Measurements from ENCODE around the gene FBXO3.

FBXO3 gene

GRCh38 chr11:33700063-33700501 lies 74.2 kb downstream of the FBXO3 start:
- no peak for DNase-seq

- no peak for DNase-seq
Measured at GRCh38 chr11:33699515-33700062, 74.7 kb downstream of the FBXO3 start.

DNA sequence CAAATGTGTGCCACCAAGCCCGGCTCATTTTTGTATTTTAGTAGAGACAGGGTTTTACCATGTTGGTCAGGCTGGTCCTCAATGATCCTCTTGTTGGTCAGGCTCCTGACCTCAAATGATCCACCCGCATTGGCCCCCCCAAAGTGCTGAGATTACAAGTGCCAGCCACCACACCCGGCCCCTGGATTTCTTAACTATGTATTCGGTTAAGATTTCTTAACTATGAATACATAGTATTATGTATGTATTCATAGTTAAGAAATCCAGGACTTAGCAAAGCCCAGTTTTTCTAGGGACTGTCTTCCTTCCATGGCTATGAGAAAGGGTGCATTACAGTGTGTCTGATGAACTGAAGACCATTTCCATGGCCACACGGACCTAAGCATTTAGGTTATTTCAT lies 75.4 kb downstream of the FBXO3 start:
- DNase-seq, result no peak

GRCh38 chr11:33697997-33698396 lies 76.3 kb downstream of the FBXO3 start:
- no peak for DNase-seq

DNA sequence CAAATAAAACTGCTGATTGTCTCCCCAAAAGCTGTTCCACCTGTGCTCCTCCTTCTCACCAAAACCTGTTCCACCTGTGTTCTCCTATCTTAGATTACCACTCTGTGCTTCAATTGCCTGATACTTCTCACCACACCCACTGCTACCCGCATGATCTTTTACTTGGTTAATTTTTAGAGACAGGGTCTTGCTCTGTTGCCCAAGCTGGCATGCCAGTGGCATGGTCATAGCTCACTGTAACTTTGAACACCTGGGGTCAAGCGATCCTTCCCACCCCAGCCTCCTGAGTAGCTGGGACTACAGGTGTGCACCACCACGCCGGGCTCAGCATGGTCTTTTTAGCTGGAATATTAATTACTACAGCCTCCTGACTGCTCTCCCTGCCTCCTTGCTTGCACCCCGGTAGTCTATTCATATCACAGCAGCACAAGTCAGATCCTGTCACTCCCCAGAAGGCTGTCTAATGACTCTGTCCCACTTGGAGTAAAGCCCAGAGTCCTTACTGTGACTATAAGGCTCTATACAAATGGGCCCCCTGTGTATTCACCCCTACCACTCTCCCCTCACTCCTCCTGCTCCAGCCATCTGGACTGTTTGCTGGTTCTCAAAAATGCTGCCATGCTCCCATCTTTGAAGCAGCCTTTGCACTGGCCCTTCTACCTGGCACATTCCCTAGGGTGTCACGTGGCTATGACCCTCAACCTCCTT lies 77.2 kb downstream of the FBXO3 start:
- peak; percentile 57 for DNase-seq

GRCh38 chr11:33696411-33696810 lies 77.9 kb downstream of the FBXO3 start:
- no peak for DNase-seq

- DNase-seq, result no peak
Measured at GRCh38 chr11:33695051-33695566, 79.2 kb downstream of the FBXO3 start.

DNA sequence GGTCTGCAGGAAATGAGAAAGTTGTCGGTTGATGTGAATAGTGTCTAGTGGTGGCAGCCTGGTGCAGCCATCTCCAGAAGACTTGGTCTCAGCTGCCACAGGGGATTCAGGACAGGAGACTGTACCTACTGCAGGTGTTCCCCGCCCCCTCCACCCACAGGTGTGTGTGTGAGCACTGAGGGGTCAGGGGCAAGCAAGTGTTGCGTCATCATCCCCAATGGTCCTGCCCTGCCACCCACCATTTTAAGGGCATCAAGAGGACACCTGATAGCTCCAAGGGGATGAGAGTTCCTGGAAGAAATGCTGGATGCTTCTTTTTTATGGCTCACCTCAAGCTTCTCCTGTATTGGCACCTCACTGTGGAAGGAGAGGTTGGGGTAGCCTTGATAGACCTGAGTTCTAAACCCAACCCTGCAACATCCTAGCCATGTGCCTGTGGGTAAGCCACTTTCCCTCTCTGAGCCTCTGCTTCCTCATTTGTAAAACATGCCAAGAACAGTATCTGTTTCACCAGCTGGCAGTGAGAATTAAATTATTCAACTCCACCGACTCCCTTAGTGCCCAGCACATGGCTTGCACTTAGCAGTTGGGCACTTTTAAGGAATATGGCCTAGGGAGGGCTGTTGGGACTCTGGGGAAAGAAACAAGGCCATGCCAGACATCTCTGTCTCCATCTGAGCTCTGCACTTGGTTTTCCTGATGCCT lies 79.8 kb downstream of the FBXO3 start:
- peak; percentile 59 for DNase-seq

GRCh38 chr11:33692541-33692940 lies 81.8 kb downstream of the FBXO3 start:
- no peak for DNase-seq

GRCh38 chr11:33692013-33692504 lies 82.3 kb downstream of the FBXO3 start:
- peak; percentile 24 for DNase-seq

DNA sequence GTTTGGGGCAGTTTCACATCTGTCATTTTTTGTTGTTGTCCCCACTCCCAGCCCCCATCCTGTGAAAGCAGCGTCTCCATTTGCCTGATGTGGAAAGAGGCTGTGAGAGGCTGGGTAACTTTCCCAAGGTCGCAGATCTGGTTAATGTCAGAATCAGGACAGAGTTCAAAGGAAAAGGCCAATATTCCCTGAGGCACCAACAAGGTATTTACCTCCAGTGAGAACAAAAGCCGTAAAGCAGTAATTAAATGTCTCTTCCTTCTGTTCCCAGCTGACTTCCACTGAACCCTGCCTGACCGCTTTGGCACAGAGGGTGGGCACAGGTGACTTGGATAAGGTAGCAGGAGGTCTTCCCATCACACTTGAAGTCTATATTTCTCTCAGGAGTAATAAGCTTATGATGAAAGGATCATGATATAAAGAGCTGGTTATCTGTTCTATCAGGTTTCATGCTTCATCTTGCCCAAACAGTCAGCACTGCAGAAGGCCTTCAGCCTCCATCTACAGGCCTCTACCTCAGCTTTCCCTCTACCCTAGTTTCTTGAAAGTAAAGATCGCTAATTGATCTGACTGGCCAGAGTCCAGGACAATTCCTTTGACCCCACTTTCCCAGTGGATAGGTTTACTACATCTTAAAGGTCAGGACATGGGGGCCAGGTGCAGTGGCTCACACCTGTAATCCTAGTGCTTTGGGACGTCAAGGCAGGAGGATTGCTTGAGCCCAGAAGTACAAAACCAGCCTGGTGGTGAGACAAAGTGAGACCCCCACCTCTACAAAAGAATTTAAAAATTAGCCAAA lies 83.1 kb downstream of the FBXO3 start:
- DNase-seq, result no peak
